ENCODE measurements around the gene FIGNL2.

FIGNL2 gene

GRCh38 chr12:51860986-51861385 lies 12.5 kb upstream of the FIGNL2 start:
- TF ChIP-seq CTCF (IDR thresholded peaks at IDR 0.05; ENCODE audit: low read depth, low read length), result no peak
- DNase-seq (ENCODE audit: low read depth in 2 of 2), result no peak
- H3K4me3 ChIP-seq (replicated peaks in 1 of 2; ENCODE audit: low read depth in 2 of 2, low read length in 2 of 2), result no peak overlapping the region

- peak in 1 of 2 donors; percentile 45 for DNase-seq (ENCODE audit: low read depth in 2 of 2)
- peak overlapping the region in 1 of 2 donors; percentile 32 for H3K4me3 ChIP-seq (replicated peaks in 1 of 2; ENCODE audit: low read depth in 2 of 2, low read length in 2 of 2)
- TF ChIP-seq CTCF (IDR thresholded peaks at IDR 0.05; ENCODE audit: low read depth, low read length), result no peak
Measured at GRCh38 chr12:51855586-51856428, 7.3 kb upstream of the FIGNL2 start.

GRCh38 chr12:51852404-51853137 lies 4.1 kb upstream of the FIGNL2 start:
- no peak for TF ChIP-seq CTCF (IDR thresholded peaks at IDR 0.05; ENCODE audit: low read depth, low read length)
- no peak for DNase-seq (ENCODE audit: low read depth in 2 of 2)
- H3K4me3 ChIP-seq (replicated peaks in 1 of 2; ENCODE audit: low read depth in 2 of 2, low read length in 2 of 2), result no peak overlapping the region

- TF ChIP-seq CTCF (IDR thresholded peaks at IDR 0.05; ENCODE audit: low read depth, low read length), result no peak
- DNase-seq (ENCODE audit: low read depth in 2 of 2), result no peak
- no peak overlapping the region for H3K4me3 ChIP-seq (replicated peaks in 1 of 2; ENCODE audit: low read depth in 2 of 2, low read length in 2 of 2)
Measured at GRCh38 chr12:51851413-51852124, 3.1 kb upstream of the FIGNL2 start.

GRCh38 chr12:51850965-51851299 lies 2.4 kb upstream of the FIGNL2 start:
- TF ChIP-seq CTCF (IDR thresholded peaks at IDR 0.05; ENCODE audit: low read depth, low read length), result no peak
- no peak for DNase-seq (ENCODE audit: low read depth in 2 of 2)
- H3K4me3 ChIP-seq (replicated peaks in 1 of 2; ENCODE audit: low read depth in 2 of 2, low read length in 2 of 2), result no peak overlapping the region

- DNase-seq (ENCODE audit: low read depth in 2 of 2), result no peak
- H3K4me3 ChIP-seq (replicated peaks in 1 of 2; ENCODE audit: low read depth in 2 of 2, low read length in 2 of 2), result no peak overlapping the region
- TF ChIP-seq CTCF (IDR thresholded peaks at IDR 0.05; ENCODE audit: low read depth, low read length), result no peak
Measured at GRCh38 chr12:51850081-51850964, 1.8 kb upstream of the FIGNL2 start.

Measured in cardiac fibroblast (primary cell).